CD4-positive, CD25-positive, alpha-beta regulatory T cell (primary cell): Measurements from ENCODE around the gene NUP62. TPM values are rescaled to one million over a fixed set of nuclear protein-coding genes. Genes with fewer than 3 reads are reported as not detected.

Experiments
- ATAC-seq, 2 donors: fragments of 150-1000 bp; cut with Tn5 transposase; one replicate each; pipeline ENCODE4 v1.10.0; 2021; ENCODE audit warnings: low read depth in 2 of 2, moderate number of reproducible peaks in 2 of 2, moderate library complexity in 1 of 2
- DNase-seq, 3 donors: peaks; one replicate each; pipeline versions ENCODE4 v3.0.0 to v3.0.0-alpha.2; 2012 to 2022; ENCODE audit warnings: mixed read lengths in 1 of 3
- H3K27ac ChIP-seq: one replicate; pipeline ENCODE4 v1.7.0; 2013; ENCODE audit warnings: mild to moderate bottlenecking, low read length; ENCODE audit not compliant: insufficient read depth, poor library complexity, severe bottlenecking
- H3K27me3 ChIP-seq: one replicate; pipeline ENCODE4 v1.7.0; 2013; ENCODE audit warnings: low read length; ENCODE audit not compliant: control insufficient read depth, insufficient read depth
- H3K36me3 ChIP-seq: one replicate; pipeline ENCODE4 v1.7.0; 2013; ENCODE audit warnings: mild to moderate bottlenecking, low read length, moderate library complexity; ENCODE audit not compliant: control insufficient read depth, insufficient read depth
- H3K4me1 ChIP-seq: 2 replicates; pipeline ENCODE4 v1.7.0; 2013; ENCODE audit warnings: mild to moderate bottlenecking, low read length; ENCODE audit not compliant: insufficient read depth, control insufficient read depth, poor library complexity, severe bottlenecking
- H3K4me3 ChIP-seq: one replicate; pipeline ENCODE4 v1.7.0; 2013; ENCODE audit warnings: low read depth, mild to moderate bottlenecking, low read length, moderate library complexity
- H3K9me3 ChIP-seq, 2 experiments: 1 replicate in 1 of 2; 2 replicates in 1 of 2; pipeline ENCODE4 v1.7.0; 2013; ENCODE audit warnings: low read length in 2 of 2, mild to moderate bottlenecking in 1 of 2, moderate library complexity in 1 of 2; ENCODE audit not compliant: control insufficient read depth in 2 of 2
- H3K27ac Mint-ChIP-seq, 3 donors: one replicate each; pipeline ENCODE4 v1.8.0; 2020 to 2022; ENCODE audit warnings: mild to moderate bottlenecking in 3 of 3, mixed read lengths in 3 of 3, moderate library complexity in 2 of 3
- H3K27me3 Mint-ChIP-seq: one replicate; pipeline ENCODE4 v1.8.0; 2022; ENCODE audit warnings: mild to moderate bottlenecking, mixed read lengths
- H3K36me3 Mint-ChIP-seq: one replicate; pipeline ENCODE4 v1.8.0; 2020; ENCODE audit warnings: mixed read lengths
- H3K4me1 Mint-ChIP-seq, 4 donors: one replicate each; pipeline ENCODE4 v1.8.0; 2020 to 2022; ENCODE audit warnings: mixed read lengths in 4 of 4, mild to moderate bottlenecking in 1 of 4
- H3K4me3 Mint-ChIP-seq, 4 donors: one replicate each; pipeline ENCODE4 v1.8.0; 2020 to 2022; ENCODE audit warnings: mild to moderate bottlenecking in 4 of 4, mixed read lengths in 4 of 4, moderate library complexity in 3 of 4
- H3K9me3 Mint-ChIP-seq, 7 donors: one replicate each; pipeline ENCODE4 v1.8.0; 2020 to 2022; ENCODE audit warnings: mixed read lengths in 7 of 7, mild to moderate bottlenecking in 3 of 7, moderate library complexity in 2 of 7
- polyA plus RNA-seq, 4 donors: library from polyadenylated mRNA; unstranded; fragments of 300-500 nt; fragmentation: Illumina TruSeq; gene quantifications; one replicate each; pipeline ENCODE4 v1.2.3, GENCODE V29; 2021
- total RNA-seq: library from RNA; stranded (reverse); gene quantifications from one replicate; pipeline ENCODE4 v1.2.3, GENCODE V29; 2022

NUP62 gene
- total and polyA plus RNA-seq, 5 donors from 2014 or later: 40.2 to 47.2 (median 42.1) TPM

DNA sequence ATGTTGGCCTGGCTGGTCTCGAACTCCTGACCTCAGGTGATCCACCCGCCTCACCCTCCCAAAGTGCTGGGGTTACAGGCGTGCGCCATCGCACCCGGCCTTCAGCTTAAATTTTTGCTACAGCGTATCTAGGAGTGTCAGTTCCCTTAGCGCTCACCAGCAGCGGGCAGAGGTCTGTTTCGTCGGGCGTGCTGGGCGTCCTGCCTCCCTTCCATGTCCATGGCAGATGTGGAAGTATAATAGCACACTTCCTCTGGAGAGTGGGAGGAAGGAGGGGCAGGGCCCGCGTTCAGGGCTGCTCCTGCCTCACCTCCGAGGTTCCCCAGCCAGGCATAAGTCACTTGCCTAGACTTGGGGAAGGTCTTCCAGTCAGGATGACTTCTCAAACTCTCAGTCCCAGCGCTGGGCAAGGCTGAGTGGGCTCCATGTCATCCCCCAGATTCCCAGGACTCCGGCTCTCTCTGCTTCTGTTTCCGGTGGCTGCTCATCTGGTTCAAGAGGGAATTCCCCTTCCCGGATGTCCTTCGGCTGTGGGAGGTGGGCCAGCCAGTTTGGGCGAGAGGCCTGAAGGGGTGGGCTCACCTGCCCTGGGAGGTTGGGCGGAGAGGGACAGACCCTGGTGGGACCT is 42.2 kb downstream of the NUP62 start:
- DNase-seq: no peak
- Mint-ChIP-seq H3K27ac (no peak overlapping the region), H3K36me3 (peaks cover 14% of the 10 kb centered on the region), H3K9me3 (peaks cover 0 to 2% (median 0%) of the 10 kb centered on the region in 7 donors), H3K4me3 (no peak overlapping the region), H3K27me3 (no peaks in the 10 kb centered on the region), H3K4me1 (peaks cover 0 to 13% (median 2%) of the 10 kb centered on the region in 4 donors)
- ATAC-seq: no peak
- no peaks in the 10 kb centered on the region for H3K27me3 ChIP-seq
- H3K27ac ChIP-seq: no peak overlapping the region
- H3K9me3 ChIP-seq: no peaks in the 10 kb centered on the region
- H3K4me1 ChIP-seq: peaks cover 11% of the 10 kb centered on the region
- H3K36me3 ChIP-seq: peaks cover 28% of the 10 kb centered on the region
- no peak overlapping the region for H3K4me3 ChIP-seq

DNA sequence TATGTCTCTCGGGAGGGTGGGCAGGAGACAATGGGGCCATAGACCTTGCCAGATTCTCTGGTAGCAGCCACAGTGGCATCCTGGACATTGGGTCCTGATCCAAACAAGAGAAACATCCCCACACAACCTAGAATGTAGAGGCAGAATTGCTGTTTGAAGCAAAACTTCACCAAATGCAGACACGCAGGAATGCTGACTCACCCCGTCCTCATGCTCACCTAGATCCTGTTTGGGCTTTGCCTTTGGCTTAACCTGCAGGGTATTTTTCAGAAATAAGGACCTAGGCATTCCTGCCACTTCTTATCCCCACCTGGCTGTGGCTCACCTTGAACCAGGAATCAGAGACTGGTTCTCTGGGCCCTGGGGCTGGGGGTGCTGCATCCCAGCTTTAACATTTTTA is 44.5 kb downstream of the NUP62 start:
- Histone ChIP-seq H3K4me3 (no peak overlapping the region), H3K27me3 (no peaks in the 10 kb centered on the region), H3K4me1 (peaks cover 5% of the 10 kb centered on the region), H3K9me3 (no peaks in the 10 kb centered on the region), H3K36me3 (peaks cover 46% of the 10 kb centered on the region), H3K27ac (no peak overlapping the region)
- peaks cover 0 to 6% (median 0%) of the 10 kb centered on the region in 4 donors for H3K4me1 Mint-ChIP-seq
- no peak for ATAC-seq
- no peak overlapping the region for H3K4me3 Mint-ChIP-seq
- H3K27me3 Mint-ChIP-seq: no peaks in the 10 kb centered on the region
- no peak for DNase-seq
- no peak overlapping the region for H3K27ac Mint-ChIP-seq
- H3K36me3 Mint-ChIP-seq: peaks cover 14% of the 10 kb centered on the region
- no peaks in the 10 kb centered on the region for H3K9me3 Mint-ChIP-seq

DNA sequence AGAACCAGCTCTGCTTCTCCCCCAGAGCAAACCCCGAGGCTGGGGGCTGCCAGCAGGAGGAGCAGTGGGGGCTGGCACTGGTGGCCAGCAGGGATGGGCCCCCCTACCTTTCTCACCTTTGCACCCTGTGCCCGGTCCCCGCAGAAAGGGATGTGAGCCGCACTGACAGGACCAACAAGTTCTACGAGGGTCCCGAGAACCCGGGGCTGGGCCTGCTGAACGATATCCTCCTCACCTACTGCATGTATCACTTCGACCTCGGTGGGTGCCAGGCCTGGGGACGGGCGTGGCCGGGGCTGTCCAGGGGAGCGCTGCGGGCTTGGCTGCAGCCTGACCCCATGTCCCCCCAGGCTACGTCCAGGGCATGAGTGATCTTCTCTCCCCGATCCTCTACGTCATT is 45.2 kb downstream of the NUP62 start:
- Histone ChIP-seq H3K4me1 (peaks cover 2% of the 10 kb centered on the region), H3K9me3 (no peaks in the 10 kb centered on the region), H3K36me3 (peaks cover 46% of the 10 kb centered on the region), H3K27me3 (no peaks in the 10 kb centered on the region), H3K27ac (no peak overlapping the region), H3K4me3 (no peak overlapping the region)
- Mint-ChIP-seq H3K4me1 (peaks cover 0 to 9% (median under 1%) of the 10 kb centered on the region in 4 donors), H3K4me3 (no peak overlapping the region), H3K9me3 (no peaks in the 10 kb centered on the region), H3K27ac (no peak overlapping the region), H3K36me3 (peaks cover 14% of the 10 kb centered on the region), H3K27me3 (no peaks in the 10 kb centered on the region)
- ATAC-seq (no peak), DNase-seq (no peak)

DNA sequence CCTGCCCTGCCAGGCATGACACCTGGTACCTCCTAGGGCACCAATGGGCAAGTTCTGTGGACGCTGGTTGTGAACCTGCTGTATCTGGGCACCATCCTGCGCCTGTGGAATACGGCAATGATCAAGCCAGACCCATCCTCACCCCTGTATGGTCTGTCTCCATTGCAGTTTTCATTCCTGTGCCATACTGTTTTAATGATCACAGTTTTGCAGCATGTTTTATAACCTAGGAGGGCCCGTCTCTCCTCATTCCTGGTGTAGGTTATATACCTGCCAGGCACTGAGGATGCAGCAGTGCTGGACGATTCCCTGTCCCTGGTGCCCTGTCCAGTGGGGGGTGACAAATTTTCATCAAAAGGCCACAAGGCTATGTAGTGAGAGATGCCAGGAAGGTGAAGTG is 46.2 kb downstream of the NUP62 start:
- H3K36me3 Mint-ChIP-seq: peaks cover 16% of the 10 kb centered on the region
- peak overlapping the region in 1 of 3 donors; percentile 62 for H3K27ac Mint-ChIP-seq
- H3K36me3 ChIP-seq: peaks cover 46% of the 10 kb centered on the region

DNA sequence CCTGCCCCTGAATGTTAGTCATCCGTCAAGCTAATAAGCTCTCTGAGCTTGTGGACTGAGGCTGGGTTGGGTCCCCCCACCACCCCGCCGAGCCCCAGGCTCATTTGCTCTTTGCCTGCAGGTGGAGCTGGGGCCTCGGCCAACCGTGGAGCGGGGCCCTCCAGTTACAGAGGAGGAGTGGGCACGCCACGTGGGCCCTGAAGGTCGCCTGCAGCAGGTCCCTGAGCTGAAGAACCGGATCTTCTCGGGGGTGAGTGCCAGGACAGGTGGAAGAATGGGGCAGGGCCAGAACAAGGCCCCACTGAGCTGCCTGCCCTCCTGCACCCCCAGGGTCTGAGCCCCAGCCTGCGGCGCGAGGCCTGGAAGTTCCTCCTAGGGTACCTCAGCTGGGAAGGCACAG is 46.7 kb downstream of the NUP62 start:
- Histone ChIP-seq H3K27ac (no peak overlapping the region), H3K4me3 (no peak overlapping the region), H3K9me3 (no peaks in the 10 kb centered on the region), H3K27me3 (no peaks in the 10 kb centered on the region), H3K4me1 (peaks cover 13% of the 10 kb centered on the region), H3K36me3 (peaks cover 46% of the 10 kb centered on the region)
- H3K9me3 Mint-ChIP-seq: no peaks in the 10 kb centered on the region
- no peak overlapping the region for H3K4me3 Mint-ChIP-seq
- H3K36me3 Mint-ChIP-seq: peaks cover 18% of the 10 kb centered on the region
- no peak for ATAC-seq
- no peaks in the 10 kb centered on the region for H3K27me3 Mint-ChIP-seq
- DNase-seq: no peak
- no peak overlapping the region for H3K27ac Mint-ChIP-seq
- peaks cover 0 to 22% (median 7%) of the 10 kb centered on the region in 4 donors for H3K4me1 Mint-ChIP-seq

More for the DNA sequence above, 46.2 kb downstream of the NUP62 start:
- no peaks in the 10 kb centered on the region for H3K27me3 ChIP-seq
- peak overlapping the region in 1 of 4 donors; percentile 77 for H3K4me3 Mint-ChIP-seq
- no peak overlapping the region for H3K27ac ChIP-seq
- H3K4me1 Mint-ChIP-seq: peaks cover 0 to 19% (median 5%) of the 10 kb centered on the region in 4 donors
- H3K9me3 ChIP-seq: no peaks in the 10 kb centered on the region
- no peaks in the 10 kb centered on the region for H3K27me3 Mint-ChIP-seq
- H3K9me3 Mint-ChIP-seq: no peaks in the 10 kb centered on the region
- peaks cover 9% of the 10 kb centered on the region for H3K4me1 ChIP-seq
- no peak for ATAC-seq
- no peak overlapping the region for H3K4me3 ChIP-seq
- DNase-seq: no peak

GRCh38 chr19:49881672-49882394 is 47.5 kb downstream of the NUP62 start:
- Histone ChIP-seq H3K27ac (no peak overlapping the region), H3K27me3 (no peaks in the 10 kb centered on the region), H3K9me3 (no peaks in the 10 kb centered on the region), H3K4me1 (peaks cover 13% of the 10 kb centered on the region), H3K4me3 (no peak overlapping the region), H3K36me3 (peaks cover 46% of the 10 kb centered on the region)
- ATAC-seq: no peak
- DNase-seq: no peak
- Mint-ChIP-seq H3K4me3 (no peak overlapping the region), H3K4me1 (peaks cover 0 to 22% (median 7%) of the 10 kb centered on the region in 4 donors), H3K9me3 (no peaks in the 10 kb centered on the region), H3K27me3 (no peaks in the 10 kb centered on the region), H3K36me3 (peaks cover 18% of the 10 kb centered on the region), H3K27ac (peak overlapping the region in 1 of 3 donors; percentile 65)

GRCh38 chr19:49881186-49881585 is 48.1 kb downstream of the NUP62 start:
- Mint-ChIP-seq H3K27me3 (no peaks in the 10 kb centered on the region), H3K27ac (peak overlapping the region in 1 of 3 donors; percentile 65), H3K36me3 (peaks cover 18% of the 10 kb centered on the region), H3K4me3 (no peak overlapping the region), H3K4me1 (peaks cover 0 to 20% (median 7%) of the 10 kb centered on the region in 4 donors), H3K9me3 (no peaks in the 10 kb centered on the region)
- Histone ChIP-seq H3K4me1 (peaks cover 13% of the 10 kb centered on the region), H3K36me3 (peaks cover 46% of the 10 kb centered on the region), H3K27ac (no peak overlapping the region), H3K9me3 (no peaks in the 10 kb centered on the region), H3K27me3 (no peaks in the 10 kb centered on the region), H3K4me3 (no peak overlapping the region)
- ATAC-seq: no peak
- no peak for DNase-seq
